ENCODE measurements around the gene SAPCD1.

The SAPCD1 gene

GRCh38 chr6:31719001-31719400 is 43.5 kb upstream of the SAPCD1 start:
- no peak overlapping the region for H3K9ac ChIP-seq (ENCODE audit: insufficient read length, low read depth)
- H3K36me3 ChIP-seq (ENCODE audit: insufficient read depth, insufficient read length, low read length): peaks cover under 1% of the 10 kb centered on the region
- no peaks in the 10 kb centered on the region for H3K9me3 ChIP-seq (ENCODE audit: insufficient read depth, low read length)
- no peak for DNase-seq (ENCODE audit: low read depth, low spot score)
- H3K4me1 ChIP-seq (ENCODE audit: insufficient read depth, insufficient read length): peaks cover 6% of the 10 kb centered on the region
- no peak overlapping the region for H3K4me3 ChIP-seq (ENCODE audit: insufficient read length, low read depth)
- no peaks in the 10 kb centered on the region for H3K27me3 ChIP-seq (ENCODE audit: insufficient read depth, insufficient read length)
- TF ChIP-seq SUZ12 (IDR thresholded peaks at IDR 0.05; ENCODE audit: extremely low read depth, insufficient read depth, insufficient read length): no peak
- no peak for TF ChIP-seq ZNF274 (IDR thresholded peaks at IDR 0.05; ENCODE audit: low read depth, low read length)
- no peak for TF ChIP-seq YY1 (IDR thresholded peaks at IDR 0.05; ENCODE audit: insufficient read depth, insufficient read length)

DNA sequence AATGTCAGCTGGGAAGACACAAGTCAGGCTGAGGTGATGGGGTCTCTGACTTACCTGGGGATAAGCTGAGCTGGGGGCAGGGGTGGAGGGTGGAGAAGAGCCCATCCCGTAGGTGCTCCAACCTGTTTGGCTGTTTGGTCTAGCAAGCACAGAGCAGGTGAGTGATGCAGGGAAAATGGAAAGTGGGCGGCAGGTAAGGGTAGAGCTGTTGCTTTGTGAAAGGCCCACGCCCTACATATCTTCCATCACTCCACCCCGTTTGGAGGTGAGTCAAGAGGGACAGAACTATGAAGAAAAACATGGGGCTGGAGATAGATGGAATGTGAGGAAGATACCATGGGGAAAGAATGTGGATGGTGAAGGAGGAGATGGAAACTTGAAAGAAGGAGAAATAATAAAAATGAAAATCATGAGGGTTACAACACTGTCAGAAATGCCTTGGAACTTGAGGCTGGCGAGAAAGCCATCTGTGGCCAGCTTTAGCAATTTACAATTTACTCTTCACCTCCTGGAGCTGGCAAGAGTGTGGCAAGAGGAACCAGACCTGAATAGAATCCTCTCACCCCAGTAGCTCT is 42.2 kb upstream of the SAPCD1 start:
- no peaks in the 10 kb centered on the region for H3K4me1 ChIP-seq (ENCODE audit: insufficient read depth, insufficient read length)
- H3K4me3 ChIP-seq (ENCODE audit: insufficient read length, low read depth): no peak overlapping the region
- no peak overlapping the region for H3K9ac ChIP-seq (ENCODE audit: insufficient read length, low read depth)
- H3K36me3 ChIP-seq (ENCODE audit: insufficient read depth, insufficient read length, low read length): peaks cover 2% of the 10 kb centered on the region
- H3K9me3 ChIP-seq (ENCODE audit: insufficient read depth, low read length): no peaks in the 10 kb centered on the region
- no peak for TF ChIP-seq ZNF274 (IDR thresholded peaks at IDR 0.05; ENCODE audit: low read depth, low read length)
- no peak for TF ChIP-seq YY1 (IDR thresholded peaks at IDR 0.05; ENCODE audit: insufficient read depth, insufficient read length)
- no peak for TF ChIP-seq SUZ12 (IDR thresholded peaks at IDR 0.05; ENCODE audit: extremely low read depth, insufficient read depth, insufficient read length)
- DNase-seq (ENCODE audit: low read depth, low spot score): no peak
- no peaks in the 10 kb centered on the region for H3K27me3 ChIP-seq (ENCODE audit: insufficient read depth, insufficient read length)

- peaks cover 12% of the 10 kb centered on the region for H3K36me3 ChIP-seq (ENCODE audit: insufficient read depth, insufficient read length, low read length)
- H3K4me1 ChIP-seq (ENCODE audit: insufficient read depth, insufficient read length): no peaks in the 10 kb centered on the region
- no peak for DNase-seq (ENCODE audit: low read depth, low spot score)
- H3K4me3 ChIP-seq (ENCODE audit: insufficient read length, low read depth): no peak within 1 kb of the TSS
- TF ChIP-seq SUZ12 (IDR thresholded peaks at IDR 0.05; ENCODE audit: extremely low read depth, insufficient read depth, insufficient read length) (no peak), YY1 (IDR thresholded peaks at IDR 0.05; ENCODE audit: insufficient read depth, insufficient read length) (no peak), ZNF274 (IDR thresholded peaks at IDR 0.05; ENCODE audit: low read depth, low read length) (no peak)
- no peak within 1 kb of the TSS for H3K9ac ChIP-seq (ENCODE audit: insufficient read length, low read depth)
- H3K9me3 ChIP-seq (ENCODE audit: insufficient read depth, low read length): no peaks in the 10 kb centered on the region
- H3K27me3 ChIP-seq (ENCODE audit: insufficient read depth, insufficient read length): no peaks in the 10 kb centered on the region
These were observed 41.0 kb upstream of the SAPCD1 start, which contains the start of gene LY6G6C for GRCh38 chr6:31721351-31722020. Gene LY6G6C (minus strand): TSS chr6:31721746. CDS start chr6:31721679, 67 bp downstream.

- Histone ChIP-seq H3K27me3 (ENCODE audit: insufficient read depth, insufficient read length) (no peaks in the 10 kb centered on the region), H3K36me3 (ENCODE audit: insufficient read depth, insufficient read length, low read length) (peaks cover 19% of the 10 kb centered on the region), H3K4me1 (ENCODE audit: insufficient read depth, insufficient read length) (no peaks in the 10 kb centered on the region), H3K4me3 (ENCODE audit: insufficient read length, low read depth) (no peak overlapping the region), H3K9me3 (ENCODE audit: insufficient read depth, low read length) (no peaks in the 10 kb centered on the region), H3K9ac (ENCODE audit: insufficient read length, low read depth) (no peak overlapping the region)
- TF ChIP-seq YY1 (IDR thresholded peaks at IDR 0.05; ENCODE audit: insufficient read depth, insufficient read length): no peak
- no peak for TF ChIP-seq ZNF274 (IDR thresholded peaks at IDR 0.05; ENCODE audit: low read depth, low read length)
- TF ChIP-seq SUZ12 (IDR thresholded peaks at IDR 0.05; ENCODE audit: extremely low read depth, insufficient read depth, insufficient read length): no peak
- no peak for DNase-seq (ENCODE audit: low read depth, low spot score)
These were observed 40.3 kb upstream of the SAPCD1 start for GRCh38 chr6:31722173-31722572.

DNA sequence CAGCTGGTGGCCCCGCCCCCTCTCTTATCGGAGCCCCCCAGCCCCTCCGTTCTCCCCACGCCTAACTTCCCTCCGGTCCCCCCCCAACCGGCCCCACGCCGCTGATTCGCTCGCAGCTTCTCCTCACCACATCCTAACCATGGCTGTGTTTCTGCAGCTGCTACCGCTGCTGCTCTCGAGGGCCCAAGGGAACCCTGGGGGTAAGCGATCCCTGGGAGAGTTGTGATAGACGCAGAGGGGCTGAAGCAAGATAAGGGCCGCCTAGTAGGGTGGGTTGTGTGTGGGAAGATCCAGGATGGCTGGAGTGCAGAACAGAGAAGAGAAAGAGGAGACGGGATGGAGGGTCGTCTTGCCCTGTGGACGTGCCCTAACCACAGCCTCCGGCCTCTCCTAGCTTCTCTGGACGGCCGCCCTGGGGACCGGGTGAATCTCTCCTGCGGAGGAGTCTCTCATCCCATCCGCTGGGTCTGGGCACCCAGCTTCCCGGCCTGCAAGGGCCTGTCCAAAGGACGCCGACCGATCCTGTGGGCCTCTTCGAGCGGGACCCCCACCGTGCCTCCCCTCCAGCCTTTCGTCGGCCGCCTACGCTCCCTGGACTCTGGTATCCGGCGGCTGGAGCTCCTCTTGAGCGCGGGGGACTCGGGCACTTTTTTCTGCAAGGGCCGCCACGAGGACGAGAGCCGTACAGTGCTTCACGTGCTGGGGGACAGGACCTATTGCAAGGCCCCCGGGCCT is 39.0 kb upstream of the SAPCD1 start, which contains the start of gene MPIG6B:
TSS of gene MPIG6B (plus strand) at position 129 of the 735 bp plus-strand sequence. CDS start at position 140, 11 bp downstream.
- Histone ChIP-seq H3K4me3 (ENCODE audit: insufficient read length, low read depth) (no peak within 1 kb of the TSS), H3K36me3 (ENCODE audit: insufficient read depth, insufficient read length, low read length) (peaks cover 31% of the 10 kb centered on the region), H3K27me3 (ENCODE audit: insufficient read depth, insufficient read length) (no peaks in the 10 kb centered on the region), H3K9ac (ENCODE audit: insufficient read length, low read depth) (no peak within 1 kb of the TSS), H3K4me1 (ENCODE audit: insufficient read depth, insufficient read length) (no peaks in the 10 kb centered on the region), H3K9me3 (ENCODE audit: insufficient read depth, low read length) (no peaks in the 10 kb centered on the region)
- no peak for TF ChIP-seq YY1 (IDR thresholded peaks at IDR 0.05; ENCODE audit: insufficient read depth, insufficient read length)
- TF ChIP-seq ZNF274 (IDR thresholded peaks at IDR 0.05; ENCODE audit: low read depth, low read length): no peak
- no peak for TF ChIP-seq SUZ12 (IDR thresholded peaks at IDR 0.05; ENCODE audit: extremely low read depth, insufficient read depth, insufficient read length)
- DNase-seq (ENCODE audit: low read depth, low spot score): no peak

- Histone ChIP-seq H3K36me3 (ENCODE audit: insufficient read depth, insufficient read length, low read length) (peaks cover 37% of the 10 kb centered on the region), H3K27me3 (ENCODE audit: insufficient read depth, insufficient read length) (no peaks in the 10 kb centered on the region), H3K9ac (ENCODE audit: insufficient read length, low read depth) (no peak overlapping the region), H3K9me3 (ENCODE audit: insufficient read depth, low read length) (no peaks in the 10 kb centered on the region), H3K4me3 (ENCODE audit: insufficient read length, low read depth) (no peak overlapping the region), H3K4me1 (ENCODE audit: insufficient read depth, insufficient read length) (peaks cover 3% of the 10 kb centered on the region)
- no peak for DNase-seq (ENCODE audit: low read depth, low spot score)
- TF ChIP-seq YY1 (IDR thresholded peaks at IDR 0.05; ENCODE audit: insufficient read depth, insufficient read length): no peak
- TF ChIP-seq ZNF274 (IDR thresholded peaks at IDR 0.05; ENCODE audit: low read depth, low read length): no peak
- TF ChIP-seq SUZ12 (IDR thresholded peaks at IDR 0.05; ENCODE audit: extremely low read depth, insufficient read depth, insufficient read length): no peak
These were observed 38.3 kb upstream of the SAPCD1 start for GRCh38 chr6:31723980-31724691.

All from NT2/D1 (cell line).